GDM1 (cell line): ENCODE measurements around the gene COX8C.
"Not testable (repeated sequence)": the region's sequence is repeated elsewhere in the genome, so short reads cannot be mapped to it uniquely, and the experiment has no call there.

Experiments used
- DNase-seq: peaks from one replicate; lab custom pipeline; 2025; lab: John Stamatoyannopoulos, UW

Gene COX8C

DNA sequence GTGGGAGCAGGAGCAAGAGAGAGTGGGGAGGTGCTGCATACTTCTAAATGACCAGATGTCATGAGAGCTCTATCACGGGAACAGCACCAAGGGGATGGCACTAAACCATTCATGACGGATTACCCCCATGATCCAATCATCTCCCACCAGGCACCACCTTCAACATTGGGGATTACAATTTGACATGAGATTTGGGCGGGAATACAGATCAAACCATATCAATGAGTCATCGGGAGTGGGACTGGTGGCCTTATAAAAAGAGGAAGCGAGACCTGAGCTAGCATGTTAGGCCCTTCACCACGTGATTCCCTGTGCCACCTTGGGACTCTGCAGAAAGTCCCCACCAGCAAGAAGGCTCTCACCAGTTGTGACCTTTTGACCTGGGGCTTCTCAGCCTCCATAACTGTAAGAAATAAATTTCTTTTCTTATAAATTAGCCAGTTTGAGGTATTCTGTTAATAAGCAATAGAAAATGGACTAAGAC, 28.7 kb downstream of the COX8C start:
- no peak for DNase-seq

DNA sequence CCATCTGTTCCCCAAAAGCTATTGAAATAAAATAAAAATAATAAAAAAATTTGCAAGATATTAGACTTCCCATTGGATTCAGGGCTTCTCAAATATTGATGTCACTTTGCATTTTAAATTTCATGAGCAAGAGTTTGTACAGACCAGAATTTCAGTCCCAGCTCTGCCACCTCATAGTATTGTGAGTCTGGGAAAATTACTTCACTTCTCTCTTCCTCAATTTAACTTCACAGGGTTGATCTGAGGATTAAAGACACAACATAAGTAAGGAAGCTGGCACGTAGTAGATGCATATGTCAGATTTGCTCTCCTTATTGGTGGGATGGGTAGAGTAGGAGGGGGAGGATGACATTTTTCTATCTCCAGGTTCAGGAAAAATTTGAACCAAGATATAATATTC, 32.8 kb downstream of the COX8C start:
- no peak for DNase-seq

DNA sequence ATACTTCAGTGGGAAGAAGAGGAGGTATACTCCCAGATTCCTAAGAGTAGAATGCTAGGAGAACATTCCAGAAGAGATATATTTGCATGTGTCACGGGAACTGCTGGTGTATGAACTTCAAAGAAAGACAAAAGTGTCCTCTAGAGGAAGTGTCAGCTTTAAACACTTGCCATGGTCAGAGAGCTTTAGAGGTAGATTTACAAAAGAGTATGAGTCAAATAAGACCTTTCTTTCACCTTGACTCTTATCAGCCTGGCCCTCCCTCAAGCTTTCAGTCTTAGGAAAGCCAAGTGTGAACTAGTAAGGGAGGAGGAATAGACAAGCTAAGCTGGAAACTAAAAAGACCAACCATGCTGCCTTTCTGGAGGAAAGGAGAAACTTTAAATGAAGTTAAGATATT, 34.7 kb downstream of the COX8C start:
- no peak for DNase-seq

DNA sequence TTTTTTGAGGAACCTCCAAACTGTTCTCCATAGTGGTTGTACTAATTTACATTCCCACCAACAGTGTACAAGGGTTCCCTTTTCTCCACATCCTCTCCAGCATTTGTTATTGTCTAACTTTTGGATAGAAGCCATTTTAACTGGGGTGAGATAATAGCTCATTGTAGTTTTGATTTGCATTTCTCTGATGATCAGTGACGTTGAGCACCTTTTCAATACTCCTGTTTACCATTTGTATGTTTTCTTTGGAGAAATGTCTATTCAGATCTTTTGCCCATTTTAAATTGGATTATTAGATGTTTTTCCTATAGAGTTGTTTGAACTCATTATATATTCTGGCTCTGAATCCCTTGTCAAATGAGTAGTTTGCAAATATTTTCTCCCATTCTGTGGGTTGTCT, 37.3 kb downstream of the COX8C start:
- not testable (repeated sequence) for DNase-seq

DNA sequence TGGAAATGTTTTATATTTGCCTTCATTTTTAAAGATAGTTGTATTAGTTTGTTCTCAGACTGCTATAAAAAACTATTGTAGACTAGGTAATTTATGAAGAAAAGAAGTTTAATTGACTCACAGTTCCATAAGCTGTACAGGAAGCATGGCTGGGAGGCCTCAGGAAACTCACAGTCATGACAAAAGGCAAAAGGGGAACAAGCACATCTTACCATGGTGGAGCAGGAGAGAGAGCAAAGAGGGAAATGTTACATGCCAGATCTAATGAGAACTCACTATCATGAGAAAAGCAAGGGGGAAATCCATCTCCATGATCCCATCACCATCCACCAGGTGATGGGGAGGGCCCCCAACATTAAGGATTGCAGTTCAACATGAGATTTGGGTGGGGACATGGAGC, 48.2 kb downstream of the COX8C start:
- peak; percentile 77 for DNase-seq

DNA sequence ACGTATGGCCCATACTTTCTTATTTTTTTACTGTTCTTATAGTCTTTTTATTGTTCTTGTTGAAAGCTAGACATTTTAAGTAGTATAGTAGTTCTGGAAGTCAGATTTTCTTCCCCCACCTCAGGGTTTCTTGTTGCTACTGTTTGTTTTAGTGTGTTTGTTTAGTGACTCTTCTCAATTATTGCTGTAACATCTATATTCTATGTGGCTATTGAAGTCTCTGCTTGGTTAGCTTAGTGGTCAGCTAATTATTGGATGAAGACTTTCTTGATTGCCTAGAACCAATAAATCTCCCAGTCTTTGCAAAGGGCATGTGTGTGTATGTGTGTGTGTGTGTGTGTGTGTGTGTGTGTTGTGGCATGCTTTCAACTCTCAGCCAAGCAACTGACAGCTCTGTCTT, 49.5 kb downstream of the COX8C start:
- DNase-seq = no peak
